Medulla oblongata (tissue), 1 donor: ENCODE measurements around the gene S100PBP.

Source experiments
- DNase-seq: peaks from one replicate; pipeline ENCODE4 v3.0.0-alpha.2; 2015; ENCODE audit errors: extremely low spot score

The S100PBP gene

DNA sequence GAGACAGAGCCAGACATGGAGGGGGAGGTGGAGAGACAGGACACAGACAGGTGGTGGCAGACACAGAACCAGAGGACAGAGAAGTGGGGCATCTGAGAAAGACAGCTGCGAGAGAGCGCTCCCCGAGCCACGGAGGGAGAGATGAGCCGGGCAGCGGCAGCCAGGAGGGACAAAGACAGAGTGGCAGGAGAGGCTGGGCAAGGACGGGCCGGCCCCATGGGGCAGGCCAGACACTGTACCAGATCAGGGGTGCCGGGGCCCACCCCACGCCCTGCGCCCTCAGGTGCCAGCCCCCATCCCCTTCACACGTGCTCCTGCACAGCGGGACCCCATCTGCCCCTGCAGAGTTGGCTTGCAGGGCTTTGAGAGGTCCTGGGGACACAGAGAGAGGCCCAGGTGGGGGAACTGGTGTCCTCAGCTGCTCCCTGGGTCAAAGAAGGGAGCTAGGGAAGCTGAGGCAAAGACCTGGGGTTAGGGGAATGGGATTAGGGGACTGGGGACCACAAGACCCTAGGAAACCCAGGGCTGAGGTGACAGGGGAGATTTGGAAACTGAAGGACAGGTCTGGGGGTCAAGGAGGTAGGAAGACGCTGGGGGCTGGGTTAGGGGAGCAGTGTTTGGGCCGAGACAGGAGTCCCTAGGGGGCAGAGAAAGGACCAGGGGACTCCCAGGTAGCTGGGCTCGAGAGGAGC, 52.6 kb downstream of the S100PBP start:
- no peak for DNase-seq

DNA sequence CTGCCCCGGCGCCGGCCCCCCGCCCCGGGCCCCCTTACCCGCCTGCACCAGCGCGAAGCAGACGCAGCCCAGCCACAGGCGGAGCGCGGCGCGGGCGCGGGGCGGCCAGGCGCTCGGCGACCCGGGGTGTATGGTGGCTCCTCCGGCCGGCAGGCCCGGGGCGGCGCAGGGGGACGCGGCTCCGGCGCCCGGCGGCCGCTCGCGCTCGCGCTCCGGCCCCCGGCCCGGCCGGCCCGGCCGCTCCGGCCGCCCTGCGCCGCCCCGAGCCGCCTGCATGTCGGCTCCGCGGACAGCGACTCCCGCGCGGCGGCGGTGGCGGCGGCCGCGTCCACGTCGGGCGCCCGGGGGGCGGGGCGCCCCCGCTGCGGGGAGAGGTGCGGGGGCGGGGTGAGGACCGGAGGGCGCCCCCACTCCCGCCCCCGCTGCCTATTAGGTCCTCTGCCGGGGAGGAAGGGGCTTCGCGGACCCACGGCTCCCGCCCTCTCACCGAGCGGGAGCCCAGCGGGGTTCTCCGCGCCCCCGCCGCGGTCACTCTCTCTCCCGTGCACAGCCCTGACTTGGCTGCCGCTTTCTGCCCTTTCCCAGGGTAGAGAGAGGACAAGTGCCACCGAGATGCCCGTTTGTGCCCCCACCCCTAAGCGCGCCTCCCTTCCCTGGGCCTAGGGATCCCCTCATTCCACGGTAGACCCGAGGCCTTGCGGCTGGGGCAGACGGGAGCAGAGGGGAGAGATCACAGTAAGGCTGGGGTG, 53.3 kb downstream of the S100PBP start, which contains the start of gene FNDC5:
Gene FNDC5 (minus strand): TSS at position 298 of the 749 bp plus-strand sequence.
- DNase-seq: no peak

DNA sequence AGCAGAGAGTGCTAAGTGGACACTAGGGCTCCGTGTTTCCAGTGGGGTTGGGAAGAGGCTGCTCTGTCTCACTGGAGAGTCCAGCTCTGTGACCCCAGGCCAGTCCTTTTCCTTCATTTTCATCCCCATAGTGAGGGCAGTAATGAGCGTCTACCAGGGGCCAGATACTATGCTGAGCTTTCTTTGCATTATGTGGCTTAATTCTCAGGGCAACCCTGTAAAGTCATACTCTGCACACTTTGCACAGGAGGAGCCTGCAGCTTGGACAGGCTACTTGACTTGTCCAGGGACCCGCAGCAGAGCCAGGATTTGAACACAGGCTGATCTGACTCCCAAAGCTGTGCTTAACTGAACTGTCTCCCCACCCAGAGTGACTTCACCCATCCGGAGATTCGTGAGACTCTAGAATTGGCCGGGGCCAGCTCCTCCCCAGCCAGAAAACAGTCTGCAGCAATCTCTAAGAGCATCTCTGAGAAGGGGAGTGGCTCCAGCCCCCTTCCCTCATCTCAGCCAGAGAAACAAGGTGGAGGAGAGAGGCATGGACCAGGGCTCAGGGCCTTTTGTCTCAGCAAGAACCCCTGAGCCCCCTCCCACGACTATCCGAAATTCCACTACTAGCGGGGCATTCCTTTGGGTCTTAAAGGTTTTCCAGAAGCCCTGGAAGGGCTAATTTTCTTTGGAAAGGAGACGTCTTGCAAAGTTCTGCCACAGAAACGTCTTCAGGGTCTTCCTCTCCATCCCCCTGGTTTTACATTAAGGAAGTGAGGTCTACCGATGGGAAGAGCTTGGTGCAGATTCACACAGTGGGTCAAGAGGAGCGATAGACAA, 54.1 kb downstream of the S100PBP start:
- no peak for DNase-seq

- no peak for DNase-seq
These were observed 54.7 kb downstream of the S100PBP start for GRCh38 chr1:32872192-32872460.

DNA sequence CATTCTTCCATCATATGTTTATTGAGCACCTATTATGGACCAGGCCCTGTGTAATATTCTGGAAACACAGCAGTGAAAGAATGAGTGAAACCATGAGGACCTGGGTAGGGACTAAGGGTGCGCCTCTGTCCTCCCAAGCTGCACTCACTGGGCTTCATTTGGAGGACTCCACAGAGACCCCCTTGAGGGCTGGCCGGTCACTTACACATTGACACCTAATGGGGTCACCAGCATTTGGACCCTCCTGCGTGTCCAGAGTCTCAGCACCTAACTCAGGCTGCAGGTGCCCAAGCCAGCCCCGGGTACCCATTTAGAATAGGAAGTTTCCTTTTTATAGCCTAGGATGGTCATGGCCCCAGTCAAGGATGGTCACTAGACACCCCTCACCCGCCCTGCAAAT, 56.0 kb downstream of the S100PBP start:
- DNase-seq: no peak

- no peak for DNase-seq
These were observed 57.7 kb downstream of the S100PBP start for GRCh38 chr1:32874860-32875752.

GRCh38 chr1:32876341-32877210, 59.1 kb downstream of the S100PBP start:
- DNase-seq: peak; percentile 41

DNA sequence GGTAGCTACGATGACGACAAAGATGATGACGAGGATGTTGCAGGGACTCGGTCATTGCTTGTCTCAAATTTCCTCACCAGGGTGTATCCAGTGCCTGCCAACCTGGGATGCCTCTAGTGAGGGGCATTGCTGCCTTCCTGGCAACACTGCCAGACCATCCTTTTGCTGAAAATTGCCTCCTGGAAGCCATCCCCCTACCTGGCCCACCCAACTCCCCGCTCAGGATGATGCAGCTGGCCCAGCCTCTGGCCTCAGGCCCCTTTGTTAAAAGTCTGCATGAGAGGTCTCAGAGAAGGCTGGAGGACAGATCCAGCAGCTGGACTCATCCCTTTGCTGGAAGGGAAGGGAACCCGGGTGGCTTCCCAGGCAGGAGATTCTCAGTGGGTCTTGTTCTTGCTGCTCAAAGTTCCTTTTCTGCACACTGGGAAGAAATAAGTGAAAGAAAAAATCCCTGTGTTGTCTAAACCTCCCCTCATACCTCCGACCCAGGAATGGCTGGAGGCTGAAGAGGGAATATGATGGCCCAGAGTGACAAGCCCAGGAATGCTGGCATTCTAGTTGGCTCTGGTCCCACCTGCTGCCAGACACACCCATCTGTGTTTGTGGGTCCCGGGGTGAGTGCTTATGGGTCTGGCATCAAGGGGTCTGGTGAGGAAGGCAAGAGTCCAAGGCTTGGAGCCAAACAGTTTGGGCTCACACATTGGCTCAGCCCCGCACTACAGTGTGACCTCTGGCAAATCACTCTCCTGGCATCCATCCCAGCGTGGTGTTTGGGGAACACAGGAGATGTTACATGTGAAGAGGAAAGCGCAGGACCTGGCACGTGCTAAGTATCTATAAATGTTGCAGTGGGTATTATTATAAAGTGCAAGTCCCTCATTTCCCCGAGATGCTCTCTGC, 60.0 kb downstream of the S100PBP start:
- DNase-seq: no peak

- no peak for DNase-seq
These were observed 60.7 kb downstream of the S100PBP start for GRCh38 chr1:32878183-32878582.

- DNase-seq: no peak
These were observed 61.2 kb downstream of the S100PBP start for GRCh38 chr1:32878637-32879041.

DNA sequence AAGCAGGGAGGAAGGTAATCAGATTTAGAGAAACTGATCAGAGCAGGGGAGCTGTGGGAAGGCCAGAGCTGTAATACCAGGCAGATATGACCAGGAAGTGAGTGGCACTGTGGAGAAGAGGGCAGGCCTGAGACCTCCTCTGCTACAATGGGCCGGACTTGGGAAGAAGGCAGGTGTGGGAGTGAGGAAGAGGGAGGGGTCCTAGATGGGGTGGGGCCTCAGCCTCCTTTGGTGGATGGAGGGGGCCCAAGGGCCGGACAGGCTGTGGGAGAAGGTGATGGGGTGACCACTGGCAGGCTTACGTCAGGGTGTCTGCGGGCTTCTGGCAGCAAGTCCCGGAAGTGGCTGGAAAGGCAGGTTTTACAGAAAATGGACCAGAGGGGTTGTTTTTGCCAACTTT, 63.8 kb downstream of the S100PBP start:
- DNase-seq: no peak

DNA sequence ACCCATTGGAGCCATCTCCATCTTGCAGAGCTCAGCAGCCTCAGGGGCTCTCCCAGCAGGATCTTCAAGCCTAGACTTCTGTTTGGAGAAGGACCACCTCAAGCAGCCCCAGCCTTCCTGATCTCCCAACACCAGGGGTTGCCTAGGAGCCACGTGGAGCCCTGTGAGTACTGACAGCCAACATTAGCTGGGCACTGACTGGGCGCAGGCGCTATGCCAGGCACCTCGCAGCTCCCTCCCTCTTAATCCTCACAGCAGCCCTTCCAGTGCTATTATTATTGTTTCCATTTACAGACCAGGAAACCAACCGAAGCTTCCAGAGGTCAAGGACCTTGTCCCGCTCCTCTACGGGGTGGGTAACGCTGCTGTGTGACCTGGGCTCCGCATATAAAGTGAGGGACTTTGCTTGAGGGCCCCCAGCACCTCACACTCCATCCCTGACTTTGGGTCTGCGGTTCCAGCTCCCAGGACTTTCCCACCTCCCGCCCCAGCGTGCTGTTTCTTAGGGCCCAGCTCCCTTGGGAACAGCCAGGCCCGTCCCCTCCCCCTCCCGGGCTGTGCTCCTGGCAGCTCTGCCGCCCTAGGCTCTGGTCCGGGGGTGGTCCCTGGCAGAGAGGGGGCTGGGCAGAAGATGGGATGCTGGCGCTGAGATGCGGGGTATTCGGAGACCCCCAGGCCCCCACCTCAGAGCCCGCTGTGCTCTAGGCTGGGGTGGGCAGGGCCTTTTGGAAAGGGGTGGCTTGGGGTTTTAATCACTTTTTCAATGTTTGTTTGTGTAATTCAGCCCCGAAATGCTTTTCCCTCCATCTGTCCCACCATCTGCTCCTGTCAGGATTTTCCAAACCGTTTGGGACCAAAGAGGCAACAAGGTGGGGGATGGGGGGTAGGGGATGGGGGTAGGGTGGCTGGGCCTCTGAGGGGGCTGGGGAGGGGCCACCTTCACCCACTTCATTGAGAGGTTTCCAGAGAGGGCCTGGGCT, 64.7 kb downstream of the S100PBP start:
- DNase-seq: peak; percentile 54

DNA sequence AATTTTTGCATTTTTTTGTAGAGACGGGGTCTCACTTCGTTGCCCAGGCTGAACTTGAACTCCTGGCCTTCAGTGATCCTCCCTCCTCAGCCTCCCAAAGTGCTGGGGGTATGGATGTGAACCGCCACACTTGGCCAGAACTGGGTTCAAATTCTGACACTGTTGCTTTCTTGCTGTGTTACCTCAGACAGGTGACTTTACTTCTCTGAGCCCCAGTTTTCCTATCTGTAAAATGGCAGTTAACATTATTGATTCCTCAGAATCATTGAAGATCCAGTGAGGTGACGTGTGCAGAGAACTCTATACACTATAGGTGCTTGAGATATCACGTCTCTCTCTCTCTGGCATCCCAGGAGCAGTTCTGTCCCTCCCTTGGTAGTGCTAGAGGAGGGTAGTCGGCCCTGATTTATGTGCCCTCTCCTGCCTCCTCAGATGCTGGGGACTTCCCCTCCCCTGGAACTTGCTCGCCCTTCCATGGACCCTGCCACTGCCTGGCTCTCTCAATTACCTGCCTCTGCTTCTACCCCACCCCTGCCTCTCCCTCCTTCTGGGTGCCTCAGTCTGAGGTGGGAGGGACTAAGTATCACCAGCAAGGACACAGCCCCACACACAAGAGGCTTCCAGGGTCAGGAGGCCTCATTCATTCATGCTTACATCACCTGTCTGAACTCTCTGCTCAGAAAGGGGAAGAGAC, 66.0 kb downstream of the S100PBP start:
- no peak for DNase-seq

DNA sequence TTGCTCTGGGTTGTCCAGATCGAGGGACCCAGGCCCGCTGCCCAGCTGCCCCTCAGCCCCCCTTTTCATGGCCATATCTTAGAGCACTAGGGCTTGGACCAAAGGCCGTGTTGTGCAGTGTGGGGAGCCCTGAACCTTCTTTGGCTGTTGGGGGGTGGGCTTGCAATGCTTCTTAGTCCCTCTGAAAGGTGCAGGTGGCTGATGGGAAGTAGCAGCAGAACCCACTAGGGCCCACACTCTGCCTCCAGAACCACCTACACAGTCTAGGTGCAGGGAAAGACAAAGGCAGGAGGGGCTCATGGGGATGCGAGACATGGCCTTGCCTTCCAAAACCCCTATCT, 66.5 kb downstream of the S100PBP start:
- DNase-seq: no peak

DNA sequence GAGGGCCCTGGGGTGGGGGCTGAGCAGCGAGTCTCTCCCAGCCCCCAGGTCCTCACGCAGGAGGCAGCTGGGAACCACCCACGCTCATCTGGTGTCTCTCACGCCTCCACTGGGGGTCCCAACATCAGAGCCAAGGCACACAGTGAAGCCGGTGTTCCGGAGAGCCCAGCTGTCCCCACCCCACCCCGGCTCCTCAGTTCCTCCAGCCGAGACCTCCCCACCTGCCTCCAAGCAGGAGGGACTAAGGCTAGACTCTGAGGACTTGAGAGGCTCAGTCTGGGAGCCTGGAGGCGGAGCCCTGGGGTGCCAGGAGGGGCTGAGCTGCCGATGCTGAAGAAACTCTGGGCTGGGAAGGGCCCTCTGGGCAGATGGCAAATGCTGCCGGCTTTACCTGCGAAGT, 67.3 kb downstream of the S100PBP start:
- DNase-seq: no peak

DNA sequence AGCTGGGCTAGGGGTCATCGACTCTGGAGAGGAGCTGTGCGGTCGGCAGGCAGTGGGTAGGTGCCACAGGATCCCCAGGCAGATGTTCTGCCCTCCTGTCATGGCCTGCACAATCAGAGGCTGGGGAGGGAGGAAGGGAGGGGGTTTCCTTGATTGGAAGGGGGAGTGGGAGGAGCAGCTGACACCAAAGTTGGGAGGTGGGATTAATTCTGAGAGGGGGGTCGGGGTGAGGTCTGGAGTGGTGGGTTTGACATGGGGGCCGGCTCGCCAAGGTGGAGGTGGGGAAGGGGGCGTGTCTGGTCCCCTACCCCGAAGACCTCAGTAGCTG, 68.2 kb downstream of the S100PBP start:
- no peak for DNase-seq

DNA sequence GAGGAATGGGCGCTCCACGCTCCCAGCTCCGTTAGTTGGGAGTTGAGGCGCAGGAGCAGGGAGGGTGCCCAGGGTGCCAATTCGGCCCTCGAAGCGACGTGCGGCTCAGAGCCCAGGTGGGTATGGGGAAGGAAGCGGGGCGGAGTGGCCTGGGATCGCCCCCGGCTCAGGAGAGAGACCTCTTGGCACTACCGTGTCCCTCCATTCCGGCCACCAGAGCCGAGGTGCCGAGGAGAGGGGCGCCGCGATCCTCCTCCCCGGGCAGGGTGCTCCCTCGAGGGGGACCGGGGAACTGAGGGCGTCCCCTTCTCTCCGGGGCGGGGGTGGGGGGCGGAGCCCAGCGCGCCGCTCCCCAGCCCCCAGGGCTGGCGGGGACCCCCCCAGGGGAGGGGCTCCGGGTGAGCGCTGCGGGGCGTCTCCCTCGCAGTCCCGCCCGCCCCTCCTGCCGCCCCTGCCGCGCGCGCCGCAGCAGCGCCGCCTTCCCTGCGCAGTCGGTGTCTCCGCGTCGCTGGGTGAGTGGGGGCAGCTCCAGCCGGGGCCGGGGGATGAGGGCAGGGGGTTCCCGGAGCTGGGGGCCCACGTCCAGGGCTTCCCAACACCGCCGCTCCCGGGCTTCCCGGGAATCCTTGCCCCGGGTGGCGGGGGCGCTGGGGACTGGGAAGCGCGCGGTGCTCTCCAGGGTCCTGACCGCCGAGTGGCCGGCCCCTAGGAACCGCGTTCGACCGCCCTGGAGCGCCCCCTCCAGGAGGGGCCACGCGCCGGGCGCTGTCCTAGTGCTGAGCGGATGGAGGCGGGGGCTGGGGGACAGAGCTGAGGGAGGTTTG, 68.8 kb downstream of the S100PBP start, which contains the start of gene HPCA:
Gene HPCA (plus strand): TSS at position 488 of the 824 bp plus-strand sequence. CDS start 2,408 bp downstream, outside the sequence.
- peak; percentile 42 for DNase-seq
